WTC11 (cell line): ENCODE measurements around the gene IL5.

ENCODE experiments used
- ARID4B ChIP-seq: sonication (generic); formaldehyde crosslinking; IDR thresholded peaks from 2 replicates; pipeline ENCODE4 v1.8.0; 2023; ENCODE audit warnings: missing genetic modification reagents, mild to moderate bottlenecking, borderline replicate concordance
- ATF1 ChIP-seq: sonication (generic); formaldehyde crosslinking; IDR thresholded peaks from 2 replicates; pipeline ENCODE4 v1.8.1; 2023; ENCODE audit warnings: mild to moderate bottlenecking, moderate library complexity, missing genetic modification reagents
- ATF6 ChIP-seq: sonication (generic); formaldehyde crosslinking; IDR thresholded peaks from 2 replicates; pipeline ENCODE4 v1.8.1; 2023; ENCODE audit warnings: mild to moderate bottlenecking, missing genetic modification reagents
- CTCF ChIP-seq: fragments of 200-600 bp; IDR thresholded peaks from 2 replicates; pipeline ENCODE4 v1.8.0; 2022; ENCODE audit warnings: antibody characterized with exemption
- ETV6 ChIP-seq: sonication (generic); formaldehyde crosslinking; IDR thresholded peaks from 2 replicates; pipeline ENCODE4 v1.8.1; 2022; ENCODE audit warnings: mild to moderate bottlenecking, missing genetic modification reagents
- FOXK1 ChIP-seq: sonication (generic); formaldehyde crosslinking; IDR thresholded peaks from 2 replicates; pipeline ENCODE4 v1.8.0; 2022; ENCODE audit warnings: mild to moderate bottlenecking, moderate library complexity, missing genetic modification reagents
- SP1 ChIP-seq: sonication (generic); formaldehyde crosslinking; conservative IDR thresholded peaks from 2 replicates; pipeline ENCODE4 v1.8.1; 2022; ENCODE audit warnings: missing genetic modification reagents
- ZBTB21 ChIP-seq: sonication (generic); formaldehyde crosslinking; IDR thresholded peaks from 2 replicates; pipeline ENCODE4 v1.8.1; 2023; ENCODE audit warnings: mild to moderate bottlenecking, missing genetic modification reagents, borderline replicate concordance
- ZNF532 ChIP-seq: fragments of 250-450 bp; sonication (Bioruptor Pico); IDR thresholded peaks from 2 replicates; pipeline ENCODE4 v1.9.0; 2021; ENCODE audit warnings: mild to moderate bottlenecking, borderline replicate concordance
- TF ChIP-seq, protein P1 (sequence below): sonication (generic); formaldehyde crosslinking; IDR thresholded peaks from 2 replicates; pipeline ENCODE4 v1.8.0; 2022; ENCODE audit warnings: mild to moderate bottlenecking, missing genetic modification reagents
- TF ChIP-seq, protein P2 (sequence below): fragments of 250-450 bp; sonication (Bioruptor Pico); conservative IDR thresholded peaks from 2 replicates; pipeline ENCODE4 v1.9.0; 2021; ENCODE audit warnings: mild to moderate bottlenecking
- TF ChIP-seq, protein P3 (sequence below): sonication (generic); formaldehyde crosslinking; IDR thresholded peaks from 2 replicates; pipeline ENCODE4 v1.8.1; 2022; ENCODE audit warnings: low read depth, missing genetic modification reagents, borderline replicate concordance

DNA sequence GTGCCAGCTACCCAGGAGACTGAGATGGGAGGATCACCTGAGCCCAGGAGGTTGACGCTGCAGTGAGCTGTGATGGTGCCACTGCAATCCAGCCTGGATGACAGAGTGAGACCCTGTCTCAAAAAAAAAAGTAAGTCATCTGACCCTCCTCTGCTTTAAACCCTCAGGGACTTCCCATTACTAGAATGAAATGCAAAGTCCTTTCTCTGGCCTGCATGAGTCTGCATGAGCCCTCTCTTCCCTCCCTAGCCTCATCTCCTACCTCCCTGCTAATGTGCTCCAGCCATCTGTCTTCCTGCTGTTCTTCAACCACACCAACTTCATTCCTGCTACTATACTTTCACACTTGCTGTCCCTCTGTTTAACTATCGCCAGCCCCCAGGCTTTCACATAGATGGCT lies 15.3 kb downstream of the IL5 start:
- TF ChIP-seq, protein P1, sequence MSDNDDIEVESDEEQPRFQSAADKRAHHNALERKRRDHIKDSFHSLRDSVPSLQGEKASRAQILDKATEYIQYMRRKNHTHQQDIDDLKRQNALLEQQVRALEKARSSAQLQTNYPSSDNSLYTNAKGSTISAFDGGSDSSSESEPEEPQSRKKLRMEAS (CRISPR knock-in tag) = no peak
- no peak for TF ChIP-seq CTCF
- no peak for TF ChIP-seq ATF6 (CRISPR knock-in tag)
- TF ChIP-seq, protein P2, sequence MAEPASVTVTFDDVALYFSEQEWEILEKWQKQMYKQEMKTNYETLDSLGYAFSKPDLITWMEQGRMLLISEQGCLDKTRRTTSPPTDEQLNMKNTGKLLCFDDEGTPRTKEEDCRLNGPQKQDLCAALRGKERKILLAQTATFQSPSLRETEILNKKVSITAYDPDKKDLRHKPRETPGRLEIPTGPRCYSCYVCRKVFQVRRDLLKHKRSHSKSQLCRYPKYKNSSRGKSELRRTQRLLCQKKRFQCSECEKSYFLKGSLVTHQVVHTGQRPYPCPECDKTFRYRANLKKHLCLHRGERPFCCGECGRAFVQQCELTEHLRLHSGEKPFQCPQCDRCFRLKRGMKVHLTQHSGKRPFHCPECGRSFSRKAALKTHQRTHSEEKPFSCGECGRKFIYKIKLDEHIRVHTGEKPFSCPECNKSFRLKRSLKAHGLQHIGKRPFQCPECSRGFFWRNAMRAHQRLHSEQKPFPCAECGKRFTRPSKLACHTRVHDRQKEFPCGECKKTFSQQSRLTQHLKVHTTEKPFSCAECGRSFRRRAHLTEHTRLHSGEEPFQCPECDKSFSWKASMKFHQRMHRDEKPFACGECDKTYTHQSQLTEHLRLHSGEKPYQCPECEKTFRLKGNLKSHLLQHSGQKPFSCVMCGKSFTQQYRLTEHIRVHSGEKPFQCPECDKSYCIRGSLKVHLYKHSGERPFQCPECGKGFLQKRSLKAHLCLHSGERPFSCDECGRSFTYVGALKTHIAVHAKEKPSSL (CRISPR knock-in tag) = no peak
- TF ChIP-seq FOXK1 = no peak
- TF ChIP-seq, protein P3, sequence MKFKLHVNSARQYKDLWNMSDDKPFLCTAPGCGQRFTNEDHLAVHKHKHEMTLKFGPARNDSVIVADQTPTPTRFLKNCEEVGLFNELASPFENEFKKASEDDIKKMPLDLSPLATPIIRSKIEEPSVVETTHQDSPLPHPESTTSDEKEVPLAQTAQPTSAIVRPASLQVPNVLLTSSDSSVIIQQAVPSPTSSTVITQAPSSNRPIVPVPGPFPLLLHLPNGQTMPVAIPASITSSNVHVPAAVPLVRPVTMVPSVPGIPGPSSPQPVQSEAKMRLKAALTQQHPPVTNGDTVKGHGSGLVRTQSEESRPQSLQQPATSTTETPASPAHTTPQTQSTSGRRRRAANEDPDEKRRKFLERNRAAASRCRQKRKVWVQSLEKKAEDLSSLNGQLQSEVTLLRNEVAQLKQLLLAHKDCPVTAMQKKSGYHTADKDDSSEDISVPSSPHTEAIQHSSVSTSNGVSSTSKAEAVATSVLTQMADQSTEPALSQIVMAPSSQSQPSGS (CRISPR knock-in tag) = no peak
- no peak for TF ChIP-seq ZNF532
- no peak for TF ChIP-seq SP1
- no peak for TF ChIP-seq ATF1 (CRISPR knock-in tag)
- TF ChIP-seq ZBTB21 (CRISPR knock-in tag) = no peak
- no peak for TF ChIP-seq ARID4B (CRISPR knock-in tag)
- no peak for TF ChIP-seq ETV6
